Measurements from ENCODE around the gene RDX. TPM values are rescaled to one million over a fixed set of nuclear protein-coding genes. Genes with fewer than 3 reads are reported as not detected.

RDX gene
- 100 to 1,000 TPM; 155 to 196 (median 165) TPM for polyA plus RNA-seq (ENCODE audit: insufficient read length in 3 of 3)

- DNase-seq (ENCODE audit: low read depth in 3 of 3, low spot score in 2 of 3): peak in 2 of 3 donors; percentile 47 to 72
Observed at GRCh38 chr11:110296226-110297075, at the start of gene RDX. RDX (minus strand) TSS chr11:110296614; CDS start chr11:110279692, 16,922 bp downstream.

- DNase-seq (ENCODE audit: low read depth in 3 of 3, low spot score in 2 of 3): no peak
Observed at GRCh38 chr11:110345743-110346142, 49.3 kb upstream of the RDX start.

- DNase-seq (ENCODE audit: low read depth in 3 of 3, low spot score in 2 of 3): no peak
Observed at GRCh38 chr11:110340436-110340835, 44.0 kb upstream of the RDX start.

- DNase-seq (ENCODE audit: low read depth in 3 of 3, low spot score in 2 of 3): no peak
Observed at GRCh38 chr11:110339456-110340250, 43.2 kb upstream of the RDX start.

GRCh38 chr11:110338684-110339083 lies 42.3 kb upstream of the RDX start:
- DNase-seq (ENCODE audit: low read depth in 3 of 3, low spot score in 2 of 3): no peak

- DNase-seq (ENCODE audit: low read depth in 3 of 3, low spot score in 2 of 3): no peak
Observed at GRCh38 chr11:110337570-110338193, 41.3 kb upstream of the RDX start.

- DNase-seq (ENCODE audit: low read depth in 3 of 3, low spot score in 2 of 3): no peak
Observed at GRCh38 chr11:110336054-110336453, 39.6 kb upstream of the RDX start.

- DNase-seq (ENCODE audit: low read depth in 3 of 3, low spot score in 2 of 3): no peak
Observed at GRCh38 chr11:110335358-110335757, 38.9 kb upstream of the RDX start.

GRCh38 chr11:110331626-110332025 lies 35.2 kb upstream of the RDX start:
- DNase-seq (ENCODE audit: low read depth in 3 of 3, low spot score in 2 of 3): no peak

GRCh38 chr11:110329445-110329844 lies 33.0 kb upstream of the RDX start:
- DNase-seq (ENCODE audit: low read depth in 3 of 3, low spot score in 2 of 3): no peak

GRCh38 chr11:110327508-110327907 lies 31.1 kb upstream of the RDX start:
- no peak for DNase-seq (ENCODE audit: low read depth in 3 of 3, low spot score in 2 of 3)

- DNase-seq (ENCODE audit: low read depth in 3 of 3, low spot score in 2 of 3): no peak
Observed at GRCh38 chr11:110323786-110324185, 27.4 kb upstream of the RDX start.

GRCh38 chr11:110319501-110319900 lies 23.1 kb upstream of the RDX start:
- no peak for DNase-seq (ENCODE audit: low read depth in 3 of 3, low spot score in 2 of 3)

GRCh38 chr11:110318638-110319404 lies 22.4 kb upstream of the RDX start:
- DNase-seq (ENCODE audit: low read depth in 3 of 3, low spot score in 2 of 3): no peak

- DNase-seq (ENCODE audit: low read depth in 3 of 3, low spot score in 2 of 3): no peak
Observed at GRCh38 chr11:110317516-110317932, 21.1 kb upstream of the RDX start.

GRCh38 chr11:110314366-110315095 lies 18.1 kb upstream of the RDX start:
- no peak for DNase-seq (ENCODE audit: low read depth in 3 of 3, low spot score in 2 of 3)

GRCh38 chr11:110312670-110313069 lies 16.3 kb upstream of the RDX start:
- DNase-seq (ENCODE audit: low read depth in 3 of 3, low spot score in 2 of 3): no peak

GRCh38 chr11:110311783-110312579 lies 15.6 kb upstream of the RDX start:
- no peak for DNase-seq (ENCODE audit: low read depth in 3 of 3, low spot score in 2 of 3)

- no peak for DNase-seq (ENCODE audit: low read depth in 3 of 3, low spot score in 2 of 3)
Observed at GRCh38 chr11:110308071-110308470, 11.7 kb upstream of the RDX start.
